Measurements from ENCODE around the gene DESI2. TPM values are rescaled to one million over a fixed set of nuclear protein-coding genes. Genes with fewer than 3 reads are reported as not detected.
A peak's percentile ranks its signal among the peaks of the same experiment; 100 is the strongest.
"Not testable (repeated sequence)": the region's sequence is repeated elsewhere in the genome, so short reads cannot be mapped to it uniquely, and the experiment has no call there.

DESI2 gene
- total RNA-seq, 1 donor from 2014 or later: 8.4 TPM

DNA sequence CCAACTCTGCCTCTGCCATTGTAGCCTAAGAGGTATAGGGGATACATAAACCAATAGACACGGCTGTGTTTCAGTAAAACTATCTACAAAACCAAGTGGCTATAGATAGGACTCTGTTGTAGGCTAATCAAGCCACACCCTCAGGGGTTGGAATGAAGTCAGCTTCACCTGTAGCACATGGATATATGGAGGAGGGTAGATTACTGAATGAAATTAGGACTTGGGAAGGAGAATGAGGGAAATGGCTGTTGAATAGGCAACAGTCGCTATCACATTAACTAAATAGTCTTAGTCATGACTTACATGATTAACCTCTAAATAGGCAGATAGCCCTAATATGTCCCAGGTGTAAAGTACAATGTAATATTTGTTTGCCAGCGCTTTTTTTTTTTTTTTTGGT is 49.7 kb downstream of the DESI2 start:
- ATAC-seq: no peak
- DNase-seq (ENCODE audit: low spot score): no peak

- ATAC-seq: no peak
- DNase-seq (ENCODE audit: low spot score): no peak
Measured at GRCh38 chr1:244704107-244704506, 51.2 kb downstream of the DESI2 start.

DNA sequence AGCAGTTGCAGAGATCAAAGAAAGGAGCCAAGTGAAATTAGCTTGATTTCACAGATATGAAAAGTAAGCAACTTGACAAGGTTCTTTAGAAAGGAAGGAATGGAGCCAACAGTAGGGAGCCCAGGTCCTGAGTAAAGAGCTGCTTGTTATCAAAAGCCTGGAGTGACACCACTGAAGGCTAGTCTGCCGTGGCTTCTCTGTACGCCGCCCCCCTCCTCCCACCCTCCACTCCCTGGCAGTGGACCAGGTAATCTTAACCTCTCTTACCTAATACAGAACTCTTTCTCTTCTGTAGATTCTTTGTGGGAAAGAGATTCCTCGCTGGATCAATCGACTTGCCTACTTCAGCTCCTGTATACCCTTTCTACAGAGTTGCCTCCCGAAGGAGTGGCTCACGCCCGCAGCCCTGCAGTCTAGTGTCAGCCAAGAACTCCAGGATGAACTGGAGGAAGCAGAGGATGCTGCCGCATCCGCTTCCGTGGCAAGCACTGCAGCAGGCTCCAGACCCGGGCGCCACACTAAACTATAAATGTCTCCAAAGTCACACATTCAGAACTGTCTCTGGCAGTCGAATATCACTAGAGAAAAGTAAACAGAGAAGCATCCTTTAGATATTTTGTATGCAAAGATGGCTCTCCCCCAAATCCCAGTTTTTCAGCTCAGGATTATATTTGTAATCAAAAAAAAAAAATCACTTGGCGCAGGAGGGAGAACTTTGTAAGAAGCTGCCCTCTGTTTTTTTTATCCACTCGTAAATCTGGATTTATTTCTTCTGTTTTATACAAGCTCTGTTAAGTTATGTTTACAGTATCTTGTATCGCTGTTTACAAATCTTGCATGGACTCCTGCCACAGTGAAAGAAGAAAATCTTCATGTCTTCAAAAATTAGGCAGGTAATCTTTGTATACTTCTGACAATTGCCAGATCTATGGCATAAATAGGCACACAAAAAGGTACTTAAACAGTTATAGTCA is 52.6 kb downstream of the DESI2 start:
- no peak for DNase-seq (ENCODE audit: low spot score)
- peak; percentile 27 for ATAC-seq

DNA sequence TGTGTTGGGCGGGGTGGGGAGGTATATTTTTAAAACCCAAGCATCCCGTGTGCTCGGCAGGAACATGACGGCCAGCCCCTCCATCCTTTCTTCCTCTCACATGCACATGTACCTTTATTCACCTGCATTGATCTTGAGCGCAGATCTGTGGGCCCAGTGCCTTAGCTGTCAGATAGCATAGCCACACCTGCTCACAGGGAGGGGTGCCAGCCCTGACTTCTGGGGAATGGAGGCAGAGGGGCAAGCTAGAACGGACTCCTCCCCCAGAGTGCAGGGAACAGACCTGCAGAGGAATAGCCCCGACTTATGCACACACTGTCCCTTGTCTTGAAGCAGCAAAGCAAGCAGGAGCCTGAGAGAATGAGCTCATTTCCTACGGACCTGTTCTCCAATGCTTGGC is 56.1 kb downstream of the DESI2 start:
- ATAC-seq (no peak), DNase-seq (ENCODE audit: low spot score) (no peak)

GRCh38 chr1:244709476-244710368 is 56.8 kb downstream of the DESI2 start:
- no peak for ATAC-seq

GRCh38 chr1:244710474-244711062 is 57.6 kb downstream of the DESI2 start:
- DNase-seq (ENCODE audit: low spot score) (no peak), ATAC-seq (no peak)

More at GRCh38 chr1:244709476-244710368, 56.8 kb downstream of the DESI2 start:
- DNase-seq (ENCODE audit: low spot score): no peak

- ATAC-seq (no peak), DNase-seq (ENCODE audit: low spot score) (no peak)
Measured at GRCh38 chr1:244712669-244713068, 59.7 kb downstream of the DESI2 start.

GRCh38 chr1:244713332-244713731 is 60.4 kb downstream of the DESI2 start:
- DNase-seq (ENCODE audit: low spot score) (no peak), ATAC-seq (no peak)

- ATAC-seq: no peak
- DNase-seq (ENCODE audit: low spot score): no peak
Measured at GRCh38 chr1:244727871-244728474, 75.0 kb downstream of the DESI2 start.

DNA sequence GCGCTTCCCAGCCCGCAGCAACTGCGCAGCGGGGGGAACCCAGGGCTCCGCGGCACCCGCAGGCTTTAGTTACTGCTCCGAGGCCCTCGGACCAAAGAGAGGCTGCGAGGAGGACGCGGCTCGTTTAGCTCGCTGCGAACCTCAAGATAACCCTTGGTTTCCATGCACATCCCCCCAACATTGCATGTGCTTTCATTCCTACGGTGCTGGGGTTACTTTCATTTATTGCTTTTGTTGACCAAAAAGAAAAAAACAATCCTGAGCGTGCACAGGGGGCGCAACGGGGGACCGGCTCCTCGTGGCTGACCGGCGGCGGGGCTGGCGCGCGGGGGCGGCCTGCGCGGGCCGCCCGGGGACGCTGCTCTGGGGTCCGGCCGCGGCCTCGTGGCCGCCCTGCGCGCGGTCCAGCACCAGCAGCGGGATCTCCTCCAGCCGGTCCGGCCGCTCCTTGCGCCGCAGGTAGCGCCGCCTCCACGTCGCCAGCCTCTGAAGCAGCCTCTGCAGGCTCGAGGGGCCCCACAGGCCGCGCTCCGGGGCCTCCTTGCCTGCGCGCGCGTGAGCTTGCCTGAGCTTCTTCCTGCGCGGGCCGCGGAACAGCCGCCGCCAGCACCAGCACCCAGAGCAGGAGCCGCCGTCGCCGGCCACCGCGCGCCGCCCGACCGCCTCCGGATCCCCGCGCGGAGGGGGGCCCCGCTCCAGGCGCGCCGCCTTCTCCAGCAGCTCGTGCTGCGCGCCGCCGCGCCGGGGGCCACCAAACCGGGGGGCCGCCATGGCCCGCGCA is 77.4 kb downstream of the DESI2 start:
- ATAC-seq (peak; percentile 84), DNase-seq (ENCODE audit: low spot score) (no peak)

DNA sequence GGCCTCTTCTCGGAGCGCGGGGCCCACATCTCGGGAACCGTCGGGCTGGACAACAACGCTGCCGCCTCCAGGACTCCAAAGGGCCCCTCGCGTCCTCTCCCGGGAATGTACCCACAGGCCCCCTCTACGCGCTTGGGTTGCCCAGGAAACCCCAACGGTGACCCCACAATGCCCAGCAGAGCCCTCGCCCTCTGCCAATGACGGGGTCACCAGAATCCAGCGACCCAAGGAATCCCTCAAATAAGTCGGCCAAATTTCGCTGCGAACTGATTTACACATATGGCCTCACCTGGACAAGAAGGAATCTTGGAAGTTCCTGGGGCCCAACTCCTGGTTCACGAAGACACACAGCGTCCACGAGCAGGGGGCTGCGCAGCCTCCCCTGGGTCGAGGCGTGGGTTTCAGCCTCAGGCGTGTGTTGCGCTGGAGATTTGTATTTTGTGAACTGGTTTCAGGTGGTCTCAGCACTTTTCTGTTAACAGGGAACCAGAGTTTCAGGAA is 78.1 kb downstream of the DESI2 start:
- no peak for DNase-seq (ENCODE audit: low spot score)
- ATAC-seq: no peak

- ATAC-seq: no peak
- DNase-seq (ENCODE audit: low spot score): no peak
Measured at GRCh38 chr1:244731651-244732050, 78.7 kb downstream of the DESI2 start.

GRCh38 chr1:244732851-244733450 is 80.0 kb downstream of the DESI2 start:
- no peak for DNase-seq (ENCODE audit: low spot score)
- ATAC-seq: no peak

DNA sequence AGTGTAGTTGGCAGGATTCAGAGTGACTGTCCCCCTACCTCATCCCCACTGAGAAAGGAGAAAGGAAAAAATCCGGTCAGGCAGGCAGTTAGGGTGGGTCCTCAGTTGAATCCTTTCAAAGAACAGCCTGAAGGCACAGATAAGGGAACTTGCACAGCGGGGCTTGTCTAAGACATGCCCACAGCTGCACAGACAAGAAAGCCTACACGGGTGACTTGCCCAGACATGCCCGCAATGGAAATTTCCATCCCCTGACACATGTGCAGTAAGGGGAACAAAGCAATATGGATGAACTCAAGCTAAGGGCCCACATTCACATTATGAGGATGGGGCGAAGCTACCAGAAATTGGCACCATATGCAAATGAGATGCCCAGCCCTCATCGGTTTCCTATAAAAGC is 82.5 kb downstream of the DESI2 start:
- no peak for DNase-seq (ENCODE audit: low spot score)
- ATAC-seq: no peak

DNA sequence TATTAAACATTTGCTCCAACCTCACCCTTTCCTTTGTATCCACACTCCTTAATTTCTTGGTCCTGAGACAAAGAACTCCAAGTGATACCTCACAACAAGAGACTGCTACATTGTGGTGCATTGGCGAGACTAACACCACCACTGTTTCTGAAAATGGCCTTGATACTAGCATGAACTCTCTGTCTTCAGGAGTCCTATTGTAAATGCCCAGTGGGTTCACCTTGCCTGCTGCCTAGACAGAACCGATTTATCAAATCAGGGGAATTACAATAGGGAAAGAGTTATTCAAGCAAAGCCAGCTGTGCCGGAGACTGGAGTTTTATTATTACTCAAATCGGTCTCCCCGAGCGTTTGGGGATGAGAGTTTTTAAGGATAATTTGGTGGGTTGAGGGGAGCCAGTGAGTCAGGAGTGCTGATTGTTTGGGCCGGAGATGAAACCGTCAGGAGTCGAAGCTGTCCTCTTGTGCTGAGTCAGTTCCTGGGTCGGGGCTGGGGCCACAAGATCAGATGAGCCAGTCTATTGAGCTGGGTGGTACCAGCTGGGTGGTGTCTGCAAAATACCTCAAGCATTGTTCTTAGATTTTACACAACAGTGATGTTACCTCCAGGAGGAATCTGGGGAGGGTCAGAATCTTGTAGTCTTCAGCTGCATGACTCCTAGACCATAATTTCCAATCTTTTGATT is 83.1 kb downstream of the DESI2 start:
- no peak for ATAC-seq
- DNase-seq (ENCODE audit: low spot score): no peak

DNA sequence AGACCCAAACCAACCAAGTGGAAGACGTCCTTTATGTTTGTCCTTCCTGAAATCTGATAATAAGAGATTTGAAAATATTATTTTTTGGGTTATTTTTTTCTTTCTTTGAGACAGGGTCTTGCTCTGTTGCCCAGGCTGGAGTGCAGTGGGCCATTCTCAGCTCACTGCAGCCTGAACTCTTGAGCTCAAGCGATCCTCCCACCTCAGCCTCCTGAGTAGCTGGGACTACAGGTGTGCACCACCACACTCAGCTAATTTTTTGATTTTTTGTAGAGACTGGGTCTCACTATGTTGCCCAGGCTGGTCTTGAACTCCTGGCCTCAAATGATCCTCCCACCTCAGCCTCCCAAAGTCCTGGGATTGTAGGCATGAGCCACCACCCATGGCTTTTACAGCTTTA is 86.2 kb downstream of the DESI2 start:
- not testable (repeated sequence) for DNase-seq (ENCODE audit: low spot score); ATAC-seq

DNA sequence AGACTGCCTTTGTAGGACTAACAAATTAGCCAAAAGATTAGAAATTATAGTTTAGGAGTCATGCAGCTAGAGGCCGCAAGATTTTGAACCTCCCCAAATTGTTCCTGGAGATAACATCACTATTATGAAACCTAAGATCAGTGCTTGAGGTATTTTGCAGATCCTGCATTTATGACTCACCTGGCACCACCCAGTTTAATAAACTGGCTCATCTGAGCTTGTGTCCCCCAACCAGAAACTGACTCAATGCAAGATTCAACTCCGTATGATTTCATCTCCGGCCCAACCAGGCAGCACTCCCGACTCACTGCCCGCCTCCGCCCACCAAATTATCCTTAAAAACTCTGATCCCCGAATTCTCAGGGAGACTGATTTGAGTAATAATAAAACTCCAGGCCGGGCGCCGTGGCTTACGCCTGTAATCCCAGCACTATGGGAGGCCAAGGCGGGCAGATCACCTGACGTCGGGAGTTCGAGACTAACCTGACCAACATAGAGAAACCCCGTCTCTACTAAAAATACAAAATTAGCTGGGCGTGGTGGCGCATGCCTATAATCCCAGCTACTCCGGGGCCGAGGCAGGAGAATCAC is 87.2 kb downstream of the DESI2 start:
- DNase-seq (ENCODE audit: low spot score); ATAC-seq: not testable (repeated sequence)

DNA sequence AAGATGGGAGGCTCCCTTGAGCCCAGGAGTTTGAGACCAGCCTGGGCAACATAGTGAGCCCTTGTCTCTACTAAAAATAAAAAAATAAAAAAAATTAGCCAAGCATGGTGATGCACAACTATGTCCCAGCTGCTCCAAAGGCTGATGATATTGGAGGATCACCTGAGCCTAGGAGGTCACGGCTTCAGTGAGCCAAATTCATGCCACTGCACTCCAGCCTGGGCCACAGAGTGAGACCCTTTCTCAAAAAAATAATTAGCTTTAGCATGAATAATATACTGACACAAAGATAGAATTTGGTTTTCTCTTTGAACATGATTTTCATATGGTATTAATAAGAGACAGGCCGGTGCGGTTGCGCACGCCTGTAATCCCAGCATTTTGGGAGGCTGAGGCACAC is 88.8 kb downstream of the DESI2 start:
- ATAC-seq (no peak), DNase-seq (ENCODE audit: low spot score) (no peak)
